CD4-positive, alpha-beta T cell (primary cell): Measurements from ENCODE around the gene SLC44A1. TPM values are rescaled to one million over a fixed set of nuclear protein-coding genes. Genes with fewer than 3 reads are reported as not detected.

ENCODE experiments used
- ATAC-seq: fragments of 200-7000 bp; cut with Tn5 transposase; one replicate; pipeline ENCODE4 v1.10.0; 2022; ENCODE audit warnings: mild to moderate bottlenecking; ENCODE audit not compliant: poor library complexity
- CTCF ChIA-PET: fragments of 350-600 bp; sonication (Branson Sonifier 250); formaldehyde crosslinking; loops from one replicate; lab custom pipeline; 2021; ENCODE audit warnings: antibody characterized with exemption, inconsistent platforms; lab: Charles Lee
- POLR2A ChIA-PET: fragments of 350-600 bp; sonication (Branson Sonifier 250); formaldehyde crosslinking; loops from one replicate; lab custom pipeline; 2021; ENCODE audit warnings: antibody characterized with exemption, inconsistent platforms; lab: Charles Lee
- DNase-seq, 14 experiments: peaks; one replicate each; pipeline ENCODE4 v3.0.0-alpha.2; 2013 to 2020; ENCODE audit warnings: mixed read lengths in 2 of 14
- H3K27ac ChIP-seq, 2 donors: one replicate each; pipeline versions ENCODE4 v1.5.1 to v1.7.0; 2013; ENCODE audit warnings: low read length in 2 of 2, low read depth in 1 of 2, mild to moderate bottlenecking in 1 of 2
- H3K27me3 ChIP-seq, 2 experiments: 1 replicate in 1 of 2; 2 replicates in 1 of 2; pipeline versions ENCODE4 v1.6.1 to v1.7.0; 2013; ENCODE audit warnings: low read length in 2 of 2, control low read depth in 1 of 2, mild to moderate bottlenecking in 1 of 2, moderate library complexity in 1 of 2; ENCODE audit not compliant: insufficient read depth in 2 of 2, control insufficient read depth in 1 of 2
- H3K36me3 ChIP-seq: one replicate; pipeline ENCODE4 v1.6.1; 2013; ENCODE audit warnings: low read length, control low read depth; ENCODE audit not compliant: insufficient read depth
- H3K4me1 ChIP-seq: one replicate; pipeline ENCODE4 v1.6.1; 2013; ENCODE audit warnings: low read length, control low read depth; ENCODE audit not compliant: insufficient read depth
- H3K4me3 ChIP-seq: one replicate; pipeline ENCODE4 v1.5.1; 2013; ENCODE audit warnings: mild to moderate bottlenecking, low read length, moderate library complexity
- H3K9me3 ChIP-seq, 2 experiments: 1 replicate in 1 of 2; 2 replicates in 1 of 2; pipeline versions ENCODE4 v1.6.1 to v1.7.0; 2013; ENCODE audit warnings: low read length in 2 of 2, mild to moderate bottlenecking in 2 of 2, control low read depth in 1 of 2, moderate library complexity in 1 of 2; ENCODE audit not compliant: control insufficient read depth in 1 of 2, insufficient read depth in 1 of 2
- H3K27ac Mint-ChIP-seq: one replicate; pipeline ENCODE4 v1.8.0; 2020; ENCODE audit warnings: mixed read lengths
- H3K27me3 Mint-ChIP-seq: one replicate; pipeline ENCODE4 v1.8.0; 2021; ENCODE audit warnings: mixed read lengths
- H3K36me3 Mint-ChIP-seq: one replicate; pipeline ENCODE4 v1.8.0; 2021; ENCODE audit warnings: low read depth, mixed read lengths
- H3K4me1 Mint-ChIP-seq: one replicate; pipeline ENCODE4 v1.8.0; 2021; ENCODE audit warnings: low read depth, mixed read lengths
- H3K4me3 Mint-ChIP-seq: one replicate; pipeline ENCODE4 v1.8.0; 2020; ENCODE audit warnings: mild to moderate bottlenecking, mixed read lengths
- H3K9me3 Mint-ChIP-seq: one replicate; pipeline ENCODE4 v1.8.0; 2020; ENCODE audit warnings: mixed read lengths
- intact Hi-C, 2 experiments: fragments of 100-400 bp; cut with DNase I in 1 of 2; cut with micrococcal nuclease in 1 of 2; formaldehyde crosslinking; loops; one replicate each; pipeline versions ENCODE4 v1.15.1 to v1.9.0; 2023 to 2025; cut with DNase I, micrococcal nuclease
- total RNA-seq, 174 experiments: library from RNA in 2 of 174; stranded (reverse) in 2 of 174; gene quantifications; one replicate each; pipeline ENCODE4 v1.2.3 and lab custom pipeline; 2021 to 2026
- TF ChIP-seq, protein P1 (sequence below): fragments of 200-600 bp; IDR thresholded peaks from one replicate; pipeline ENCODE4 v1.8.0; 2022; ENCODE audit warnings: antibody characterized with exemption, mild to moderate bottlenecking

SLC44A1 gene
- total RNA-seq, 2 experiments from 2014 or later: 5.1 to 5.9 TPM

DNA sequence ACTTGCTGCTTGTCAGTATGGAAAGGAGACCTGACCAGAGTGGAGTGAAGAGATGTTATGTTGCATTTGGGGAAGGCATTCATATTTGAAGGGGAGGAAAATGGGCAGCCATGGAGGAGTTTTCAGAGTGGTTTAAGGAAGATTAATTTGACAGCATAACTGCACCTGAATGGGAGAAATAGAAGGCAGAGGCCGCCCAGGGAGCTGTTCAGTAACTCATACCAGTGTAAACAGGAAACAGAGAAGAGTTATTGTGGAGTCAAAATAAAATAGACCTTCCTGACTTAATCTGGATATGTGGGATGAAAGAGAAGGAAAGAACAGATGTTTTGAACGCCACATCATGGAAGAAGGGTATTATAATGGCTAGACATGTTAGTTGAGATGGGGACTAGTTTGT, 13.4 kb downstream of the SLC44A1 start:
- H3K4me3 ChIP-seq: no peak overlapping the region
- TF ChIP-seq, protein P1, sequence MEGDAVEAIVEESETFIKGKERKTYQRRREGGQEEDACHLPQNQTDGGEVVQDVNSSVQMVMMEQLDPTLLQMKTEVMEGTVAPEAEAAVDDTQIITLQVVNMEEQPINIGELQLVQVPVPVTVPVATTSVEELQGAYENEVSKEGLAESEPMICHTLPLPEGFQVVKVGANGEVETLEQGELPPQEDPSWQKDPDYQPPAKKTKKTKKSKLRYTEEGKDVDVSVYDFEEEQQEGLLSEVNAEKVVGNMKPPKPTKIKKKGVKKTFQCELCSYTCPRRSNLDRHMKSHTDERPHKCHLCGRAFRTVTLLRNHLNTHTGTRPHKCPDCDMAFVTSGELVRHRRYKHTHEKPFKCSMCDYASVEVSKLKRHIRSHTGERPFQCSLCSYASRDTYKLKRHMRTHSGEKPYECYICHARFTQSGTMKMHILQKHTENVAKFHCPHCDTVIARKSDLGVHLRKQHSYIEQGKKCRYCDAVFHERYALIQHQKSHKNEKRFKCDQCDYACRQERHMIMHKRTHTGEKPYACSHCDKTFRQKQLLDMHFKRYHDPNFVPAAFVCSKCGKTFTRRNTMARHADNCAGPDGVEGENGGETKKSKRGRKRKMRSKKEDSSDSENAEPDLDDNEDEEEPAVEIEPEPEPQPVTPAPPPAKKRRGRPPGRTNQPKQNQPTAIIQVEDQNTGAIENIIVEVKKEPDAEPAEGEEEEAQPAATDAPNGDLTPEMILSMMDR: no peak
- H3K36me3 ChIP-seq: no peaks in the 10 kb centered on the region
- H3K4me1 ChIP-seq: no peaks in the 10 kb centered on the region
- intact Hi-C loops: no loop called here
- no peaks in the 10 kb centered on the region for H3K9me3 Mint-ChIP-seq
- no peak overlapping the region for H3K27ac ChIP-seq
- ChIA-PET POLR2A (no interaction called here), CTCF (no interaction called here)
- no peaks in the 10 kb centered on the region for H3K9me3 ChIP-seq
- no peaks in the 10 kb centered on the region for H3K27me3 Mint-ChIP-seq
- no peaks in the 10 kb centered on the region for H3K27me3 ChIP-seq
- DNase-seq (no peak), ATAC-seq (no peak)
- H3K4me3 Mint-ChIP-seq: no peak overlapping the region
- no peaks in the 10 kb centered on the region for H3K36me3 Mint-ChIP-seq
- H3K4me1 Mint-ChIP-seq: peaks cover 37% of the 10 kb centered on the region
- H3K27ac Mint-ChIP-seq: no peak overlapping the region

DNA sequence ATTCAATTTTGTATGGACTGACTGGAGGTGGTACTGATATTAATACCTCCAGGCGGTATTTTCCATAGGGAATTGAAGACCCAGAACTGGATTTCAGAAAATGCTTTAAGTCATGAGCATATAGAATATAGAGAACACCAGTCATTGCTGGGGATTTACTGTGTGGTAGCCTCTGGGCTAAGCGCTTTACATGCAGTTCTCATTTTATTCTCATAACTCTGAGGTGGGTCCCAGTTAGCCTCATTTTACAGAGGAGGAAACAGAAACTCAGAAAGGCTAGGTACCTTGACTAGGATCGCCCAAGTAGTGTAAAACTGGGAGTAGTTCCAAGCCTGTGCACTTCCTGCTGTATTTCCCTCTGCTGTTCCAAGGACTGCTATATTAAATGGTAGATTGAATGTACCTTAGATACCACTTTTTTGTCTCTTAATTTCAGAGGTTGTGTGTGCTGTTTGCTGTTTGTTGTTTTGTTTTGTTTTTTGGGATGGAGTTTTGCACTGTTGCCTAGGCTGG, 13.8 kb downstream of the SLC44A1 start:
- H3K4me3 ChIP-seq: no peak overlapping the region
- Mint-ChIP-seq H3K9me3 (no peaks in the 10 kb centered on the region), H3K4me3 (no peak overlapping the region), H3K36me3 (no peaks in the 10 kb centered on the region), H3K4me1 (peaks cover 37% of the 10 kb centered on the region), H3K27me3 (no peaks in the 10 kb centered on the region), H3K27ac (no peak overlapping the region)
- no peaks in the 10 kb centered on the region for H3K27me3 ChIP-seq
- CTCF ChIA-PET: no interaction called here
- no peaks in the 10 kb centered on the region for H3K9me3 ChIP-seq
- POLR2A ChIA-PET: no interaction called here
- H3K27ac ChIP-seq: no peak overlapping the region
- TF ChIP-seq, protein P1: no peak
- intact Hi-C loops: no loop called here
- no peak for DNase-seq
- H3K4me1 ChIP-seq: no peaks in the 10 kb centered on the region
- no peaks in the 10 kb centered on the region for H3K36me3 ChIP-seq
- ATAC-seq: no peak

DNA sequence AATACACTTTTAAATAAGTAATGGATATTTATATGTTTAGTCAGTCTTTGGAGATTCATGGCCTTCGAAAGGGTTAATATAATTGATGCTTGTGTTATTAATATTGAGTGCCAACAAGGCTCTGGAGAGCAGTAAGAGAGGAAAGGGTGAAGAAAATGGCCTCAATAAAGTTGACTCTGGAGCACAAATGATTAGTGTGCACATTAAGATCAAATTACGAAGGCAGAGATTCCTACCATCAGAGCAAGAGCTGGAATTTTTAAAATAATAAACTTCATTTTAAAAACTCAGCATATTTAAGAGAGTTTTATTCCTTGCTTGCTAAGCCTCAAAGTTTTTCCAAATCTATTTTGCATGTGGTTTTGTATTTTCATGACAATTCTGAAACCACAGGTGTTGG, 14.8 kb downstream of the SLC44A1 start:
- Mint-ChIP-seq H3K4me1 (peaks cover 34% of the 10 kb centered on the region), H3K27me3 (no peaks in the 10 kb centered on the region), H3K36me3 (no peaks in the 10 kb centered on the region), H3K9me3 (no peaks in the 10 kb centered on the region), H3K27ac (no peak overlapping the region), H3K4me3 (no peak overlapping the region)
- intact Hi-C loops: no loop called here
- Histone ChIP-seq H3K9me3 (no peaks in the 10 kb centered on the region), H3K4me1 (no peaks in the 10 kb centered on the region), H3K4me3 (no peak overlapping the region), H3K27me3 (no peaks in the 10 kb centered on the region), H3K27ac (no peak overlapping the region), H3K36me3 (no peaks in the 10 kb centered on the region)
- TF ChIP-seq, protein P1: no peak
- CTCF ChIA-PET: no interaction called here
- ATAC-seq (no peak), DNase-seq (no peak)
- POLR2A ChIA-PET: no interaction called here
